Uterus (tissue), 2 donors: ENCODE measurements around the gene TANK.

Source experiments
- POLR2A ChIP-seq, 2 donors: fragments of 450-650 bp; IDR thresholded peaks; one replicate each; pipeline ENCODE4 v1.6.1; 2016; ENCODE audit warnings: antibody characterized with exemption in 2 of 2, mild to moderate bottlenecking in 1 of 2, moderate library complexity in 1 of 2
- TF ChIP-seq, protein P1 (sequence below), 4 experiments: fragments of 200-600 bp in 2 of 4; fragments of 450-650 bp in 2 of 4; sonication (generic) in 2 of 4; IDR thresholded peaks; one replicate each; pipeline ENCODE4 v1.5.1; 2016 to 2019; ENCODE audit warnings: antibody characterized with exemption in 4 of 4, mild to moderate bottlenecking in 2 of 4, moderate library complexity in 1 of 4

DNA sequence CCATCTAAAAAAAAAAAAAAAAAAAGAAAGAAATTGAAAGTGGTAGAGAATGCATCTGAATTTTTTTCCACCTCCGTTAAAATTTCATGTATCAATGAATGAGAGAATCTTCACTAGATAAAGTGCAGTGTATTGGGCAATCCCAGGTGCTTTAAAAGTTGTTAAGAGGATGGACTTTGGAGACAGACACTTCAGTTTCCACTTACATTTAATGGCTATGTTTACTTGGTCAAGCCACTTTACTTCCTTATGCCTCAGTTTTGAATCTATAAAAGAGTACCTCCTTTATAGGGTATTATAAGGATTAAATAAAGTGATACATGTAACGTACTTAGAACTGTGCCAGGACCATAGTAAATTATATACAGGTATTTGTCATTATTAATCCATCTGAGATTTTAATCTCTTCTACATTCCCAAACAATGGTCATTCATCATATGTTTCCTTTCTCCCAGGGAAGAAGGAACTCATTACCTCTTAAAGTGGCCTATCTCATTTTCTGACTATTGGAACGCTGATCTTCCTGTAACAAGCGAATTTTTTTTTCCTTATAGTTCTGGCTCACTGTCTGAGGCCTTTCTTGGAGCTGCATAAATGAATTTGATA is 29.1 kb upstream of the TANK start:
- TF ChIP-seq, protein P1, sequence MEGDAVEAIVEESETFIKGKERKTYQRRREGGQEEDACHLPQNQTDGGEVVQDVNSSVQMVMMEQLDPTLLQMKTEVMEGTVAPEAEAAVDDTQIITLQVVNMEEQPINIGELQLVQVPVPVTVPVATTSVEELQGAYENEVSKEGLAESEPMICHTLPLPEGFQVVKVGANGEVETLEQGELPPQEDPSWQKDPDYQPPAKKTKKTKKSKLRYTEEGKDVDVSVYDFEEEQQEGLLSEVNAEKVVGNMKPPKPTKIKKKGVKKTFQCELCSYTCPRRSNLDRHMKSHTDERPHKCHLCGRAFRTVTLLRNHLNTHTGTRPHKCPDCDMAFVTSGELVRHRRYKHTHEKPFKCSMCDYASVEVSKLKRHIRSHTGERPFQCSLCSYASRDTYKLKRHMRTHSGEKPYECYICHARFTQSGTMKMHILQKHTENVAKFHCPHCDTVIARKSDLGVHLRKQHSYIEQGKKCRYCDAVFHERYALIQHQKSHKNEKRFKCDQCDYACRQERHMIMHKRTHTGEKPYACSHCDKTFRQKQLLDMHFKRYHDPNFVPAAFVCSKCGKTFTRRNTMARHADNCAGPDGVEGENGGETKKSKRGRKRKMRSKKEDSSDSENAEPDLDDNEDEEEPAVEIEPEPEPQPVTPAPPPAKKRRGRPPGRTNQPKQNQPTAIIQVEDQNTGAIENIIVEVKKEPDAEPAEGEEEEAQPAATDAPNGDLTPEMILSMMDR (IDR thresholded peaks at IDR 0.05) = no peak
- no peak for TF ChIP-seq POLR2A (IDR thresholded peaks at IDR 0.05)
